Loucy (cell line): ENCODE data around the gene RIMBP2.

Experiments
- EZH2phosphoT487 ChIP-seq: fragments of 200-600 bp; IDR thresholded peaks from 2 replicates; pipeline ENCODE4 v1.6.1; 2018; ENCODE audit warnings: antibody characterized with exemption, mild to moderate bottlenecking, moderate library complexity, borderline replicate concordance
- TF ChIP-seq, protein P1 (sequence below): fragments of 200-600 bp; sonication (generic); conservative IDR thresholded peaks from 2 replicates; pipeline ENCODE4 v1.5.1; 2014; ENCODE audit warnings: mild to moderate bottlenecking, antibody characterized with exemption, low read length

GRCh38 chr12:130641533-130642184 is 74.4 kb downstream of the RIMBP2 start:
- TF ChIP-seq, protein P1, sequence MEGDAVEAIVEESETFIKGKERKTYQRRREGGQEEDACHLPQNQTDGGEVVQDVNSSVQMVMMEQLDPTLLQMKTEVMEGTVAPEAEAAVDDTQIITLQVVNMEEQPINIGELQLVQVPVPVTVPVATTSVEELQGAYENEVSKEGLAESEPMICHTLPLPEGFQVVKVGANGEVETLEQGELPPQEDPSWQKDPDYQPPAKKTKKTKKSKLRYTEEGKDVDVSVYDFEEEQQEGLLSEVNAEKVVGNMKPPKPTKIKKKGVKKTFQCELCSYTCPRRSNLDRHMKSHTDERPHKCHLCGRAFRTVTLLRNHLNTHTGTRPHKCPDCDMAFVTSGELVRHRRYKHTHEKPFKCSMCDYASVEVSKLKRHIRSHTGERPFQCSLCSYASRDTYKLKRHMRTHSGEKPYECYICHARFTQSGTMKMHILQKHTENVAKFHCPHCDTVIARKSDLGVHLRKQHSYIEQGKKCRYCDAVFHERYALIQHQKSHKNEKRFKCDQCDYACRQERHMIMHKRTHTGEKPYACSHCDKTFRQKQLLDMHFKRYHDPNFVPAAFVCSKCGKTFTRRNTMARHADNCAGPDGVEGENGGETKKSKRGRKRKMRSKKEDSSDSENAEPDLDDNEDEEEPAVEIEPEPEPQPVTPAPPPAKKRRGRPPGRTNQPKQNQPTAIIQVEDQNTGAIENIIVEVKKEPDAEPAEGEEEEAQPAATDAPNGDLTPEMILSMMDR, result no peak
- no peak for TF ChIP-seq EZH2phosphoT487
